Endothelial cell of umbilical vein (primary cell): Measurements from ENCODE around the gene TMEFF1. TPM values are rescaled to one million over a fixed set of nuclear protein-coding genes. Genes with fewer than 3 reads are reported as not detected.

Experiments
- BruUV-seq: library from RNA; stranded (reverse); fragments of 400-500 nt; replicated peaks from 2 replicates; lab custom pipeline; 2021; lab: Mats Ljungman, UMichigan
- CTCF ChIA-PET: fragments of 300-600, 350-600 bp; sonication (Branson Sonifier 250); formaldehyde crosslinking; loops from one replicate; lab custom pipeline; 2021; ENCODE audit warnings: antibody characterized with exemption, inconsistent platforms; lab: Charles Lee
- POLR2A ChIA-PET: fragments of 300-600, 350-600 bp; sonication (Branson Sonifier 250); formaldehyde crosslinking; loops from one replicate; lab custom pipeline; 2021; ENCODE audit warnings: antibody characterized with exemption, inconsistent platforms; lab: Charles Lee
- DNase-seq: peaks from one replicate; pipeline ENCODE4 v3.0.0-alpha.2; 2011; ENCODE audit warnings: low read depth, low spot score
- FAIRE-seq: peaks from 2 replicates; lab custom pipeline; 2011; peaks lifted over from hg19 to GRCh38; lab: Jason Lieb, UNC
- H2AFZ ChIP-seq: 2 replicates; pipeline ENCODE4 v1.6.0; 2012; ENCODE audit warnings: low read depth, low read length, control low read depth, inconsistent platforms
- H3K27ac ChIP-seq: 2 replicates; pipeline ENCODE4 v1.5.1; 2011; ENCODE audit warnings: low read depth, mild to moderate bottlenecking, control low read depth, low read length, moderate library complexity; ENCODE audit not compliant: insufficient read depth
- H3K27me3 ChIP-seq, 2 experiments: 2 replicates each; pipeline versions ENCODE4 v1.6.0 to v1.6.1; 2011; ENCODE audit warnings: low read length in 2 of 2, mixed read lengths in 1 of 2; ENCODE audit not compliant: control insufficient read depth in 2 of 2, insufficient read depth in 2 of 2
- H3K36me3 ChIP-seq, 2 experiments: 2 replicates in 1 of 2; 3 replicates in 1 of 2; pipeline ENCODE4 v1.5.1; 2011; ENCODE audit warnings: low read length in 2 of 2, mild to moderate bottlenecking in 1 of 2, moderate library complexity in 1 of 2; ENCODE audit not compliant: control insufficient read depth in 2 of 2, insufficient read depth in 2 of 2; ENCODE audit errors: extremely low read depth in 1 of 2
- H3K4me1 ChIP-seq: 3 replicates; pipeline ENCODE4 v1.5.1; 2011; ENCODE audit warnings: mild to moderate bottlenecking, low read length; ENCODE audit not compliant: control insufficient read depth, insufficient read depth; ENCODE audit errors: extremely low read depth
- H3K4me2 ChIP-seq: 2 replicates; pipeline ENCODE4 v1.6.1; 2011; ENCODE audit warnings: low read length, control low read depth, mixed read lengths; ENCODE audit not compliant: insufficient read depth
- H3K4me3 ChIP-seq, 3 experiments: fragments of 200-600 bp in 1 of 3; sonication (generic), shearing (Covaris generic) in 1 of 3; replicated peaks in 1 of 3; 2 replicates each; pipeline ENCODE4 v1.5.1; 2011 to 2016; ENCODE audit warnings: control low read depth in 3 of 3, low read length in 3 of 3, mild to moderate bottlenecking in 2 of 3, inconsistent platforms in 1 of 3, low read depth in 1 of 3, moderate library complexity in 1 of 3; ENCODE audit not compliant: insufficient read depth in 1 of 3
- H3K79me2 ChIP-seq: 2 replicates; pipeline ENCODE4 v1.6.0; 2012; ENCODE audit warnings: low read length, inconsistent platforms; ENCODE audit not compliant: control insufficient read depth, insufficient read depth
- H3K9ac ChIP-seq: replicated peaks from 2 replicates; pipeline ENCODE3; 2011; ENCODE audit warnings: low read length, control low read depth; ENCODE audit not compliant: insufficient read depth; ENCODE audit errors: extremely low read depth
- H3K9me1 ChIP-seq: replicated peaks from 3 replicates; pipeline ENCODE4 v1.6.0; 2011; ENCODE audit warnings: mild to moderate bottlenecking, low read length; ENCODE audit not compliant: control insufficient read depth, insufficient read depth; ENCODE audit errors: extremely low read depth
- H3K9me3 ChIP-seq: replicated peaks from 2 replicates; pipeline ENCODE4 v1.5.1; 2012; ENCODE audit warnings: low read length, inconsistent platforms; ENCODE audit not compliant: control insufficient read depth, insufficient read depth
- H4K20me1 ChIP-seq: replicated peaks from 2 replicates; pipeline ENCODE3; 2011; ENCODE audit warnings: mild to moderate bottlenecking, low read length; ENCODE audit not compliant: control insufficient read depth, insufficient read depth; ENCODE audit errors: extremely low read depth
- CTCF ChIP-seq, 2 donors: IDR thresholded peaks; 1 replicate in 1 of 2; 2 replicates in 1 of 2; pipeline ENCODE4 v1.5.1; 2011; ENCODE audit warnings: low read length in 2 of 2, mild to moderate bottlenecking in 2 of 2, moderate library complexity in 2 of 2, control low read depth in 1 of 2, inconsistent platforms in 1 of 2, low read depth in 1 of 2; ENCODE audit not compliant: insufficient read depth in 1 of 2; ENCODE audit errors: extremely low read depth in 1 of 2
- FOS ChIP-seq: IDR thresholded peaks from 2 replicates; pipeline ENCODE4 v1.6.1; 2011; ENCODE audit warnings: mild to moderate bottlenecking, low read length, moderate library complexity, borderline replicate concordance; ENCODE audit not compliant: insufficient read depth
- JUN ChIP-seq: IDR thresholded peaks from 2 replicates; pipeline ENCODE4 v1.6.1; 2011; ENCODE audit warnings: borderline replicate concordance, low read depth; ENCODE audit not compliant: insufficient read length, insufficient read depth
- dilution Hi-C: fragments of 300-500 bp; cut with MboI; formaldehyde crosslinking; loops from one replicate; pipeline ENCODE4 v1.15.0; 2019; ENCODE audit warnings: low sequenced_read_pairs; ENCODE audit not compliant: extremely low pct_ligation_motif_present
- intact Hi-C: fragments of 100-400 bp; cut with micrococcal nuclease; formaldehyde crosslinking; loops from one replicate; pipeline ENCODE4 v1.10.0; 2022
- polyA plus RNA-seq, 4 experiments: library from polyadenylated mRNA; depleted of rRNA in 3 of 4; stranded (reverse) in 3 of 4; unstranded in 1 of 4; fragments of >200 nt; gene quantifications; 2 replicates each; pipeline versions ENCODE4 v1.2.1 to v1.2.3, GENCODE V29; 2011 to 2012; ENCODE audit warnings: missing spikeins in 1 of 4
- total RNA-seq: library from RNA; stranded (reverse); gene quantifications from 2 replicates; pipeline ENCODE4 v1.2.3, GENCODE V29; 2021

TMEFF1 gene
- total and polyA plus RNA-seq, 2 donors (not counting 3 experiments of a cell fraction or from before 2014, with no cell fraction given): 3.0 to 14.6 TPM

DNA sequence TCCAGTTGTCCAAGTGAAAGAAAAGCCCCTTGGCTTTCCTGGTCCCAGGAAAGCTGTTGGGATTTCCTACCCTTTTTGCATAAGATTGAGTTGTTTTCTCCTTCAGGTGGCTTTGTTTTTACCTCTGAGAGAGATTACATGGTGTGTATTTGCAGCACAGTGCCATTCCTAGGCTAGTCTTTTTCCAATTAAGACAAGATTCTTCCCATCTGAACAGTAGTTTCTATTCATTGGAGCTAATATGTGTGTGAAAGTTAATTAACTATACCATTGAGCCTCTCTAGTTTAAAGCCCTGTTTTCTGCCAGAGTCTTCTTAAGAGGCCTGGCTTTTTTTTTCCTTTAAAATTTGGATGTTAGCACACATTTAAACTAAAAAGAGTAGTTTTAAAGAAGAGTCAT lies 25.9 kb upstream of the TMEFF1 start:
- Histone ChIP-seq H3K4me1 (peaks cover 10% of the 10 kb centered on the region), H2AFZ (no peak overlapping the region), H3K9ac (no peak overlapping the region), H3K9me3 (no peaks in the 10 kb centered on the region), H3K27ac (no peak overlapping the region), H3K9me1 (no peaks in the 10 kb centered on the region), H4K20me1 (peaks cover 9% of the 10 kb centered on the region), H3K79me2 (peaks cover 74% of the 10 kb centered on the region), H3K4me3 (no peak overlapping the region), H3K36me3 (peaks cover 2 to 17% of the 10 kb centered on the region in 2 experiments), H3K4me2 (no peak overlapping the region), H3K27me3 (no peaks in the 10 kb centered on the region)
- FAIRE-seq (no peak), DNase-seq (no peak)
- no peak for TF ChIP-seq JUN
- intact Hi-C loops (no loop called here), dilution Hi-C loops (loop anchor here (25.0 kb wide), 1 partner anchor 110 kb away; no protein-coding TSS in a partner anchor)
- ChIA-PET POLR2A (no interaction called here), CTCF (interaction anchor here (3.9 kb wide), 1 partner anchor 9 kb away, joined by 13 read pairs; no protein-coding TSS in a partner anchor)
- BruUV-seq: no TSS peak

DNA sequence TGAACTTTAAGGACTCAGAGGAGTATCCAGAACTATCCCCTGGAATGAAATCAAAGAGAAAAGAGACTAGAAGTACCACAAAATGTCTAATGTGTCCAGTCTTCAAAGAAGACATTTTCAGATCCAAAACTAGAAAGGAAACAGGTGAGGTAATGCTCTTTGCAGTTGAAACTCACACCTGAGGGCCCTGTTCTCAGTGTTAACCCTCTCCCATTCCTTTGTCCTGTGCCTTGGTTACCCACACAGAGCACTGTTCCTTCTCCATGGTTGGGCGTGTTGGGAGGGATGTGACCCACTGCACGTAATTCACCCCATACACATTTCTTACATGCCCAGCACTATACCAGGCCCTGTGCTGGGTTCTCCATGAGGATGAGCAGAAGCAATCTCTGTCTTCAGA lies 24.7 kb upstream of the TMEFF1 start:
- intact Hi-C loops: no loop called here
- BruUV-seq: no TSS peak
- no peaks in the 10 kb centered on the region for H3K9me1 ChIP-seq
- H3K27ac ChIP-seq: no peak overlapping the region
- H3K4me2 ChIP-seq: no peak overlapping the region
- no peak for FAIRE-seq
- ChIA-PET POLR2A (no interaction called here), CTCF (interaction anchor here (1.8 to 3.9 kb wide), 2 partner anchors 10 to 12 kb away, joined by 4 to 13 read pairs; no protein-coding TSS in a partner anchor)
- dilution Hi-C loops: loop anchor here (25.0 kb wide), 1 partner anchor 111 kb away; no protein-coding TSS in a partner anchor
- H3K27me3 ChIP-seq: no peaks in the 10 kb centered on the region
- no peak overlapping the region for H3K9ac ChIP-seq
- peaks cover 8% of the 10 kb centered on the region for H4K20me1 ChIP-seq
- peaks cover 65% of the 10 kb centered on the region for H3K79me2 ChIP-seq
- DNase-seq: no peak
- peaks cover 10% of the 10 kb centered on the region for H3K4me1 ChIP-seq
- H3K36me3 ChIP-seq: peaks cover 2 to 20% of the 10 kb centered on the region in 2 experiments
- no peaks in the 10 kb centered on the region for H3K9me3 ChIP-seq
- no peak for TF ChIP-seq FOS
- no peak for TF ChIP-seq CTCF (IDR thresholded peaks at IDR 0.05; ENCODE audit: extremely low read depth in 1 of 2, insufficient read depth in 1 of 2, low read depth in 1 of 2, low read length in 2 of 2)
- H3K4me3 ChIP-seq: no peak overlapping the region
- H2AFZ ChIP-seq: no peak overlapping the region
